GM18507 (cell line): ENCODE data around the gene SEMA5A.

Experiments used
- DNase-seq: peaks from one replicate; pipeline ENCODE4 v3.0.0; 2011; ENCODE audit warnings: low read depth; ENCODE audit not compliant: insufficient read length; ENCODE audit errors: extremely low spot score
- FAIRE-seq: peaks from 2 replicates; lab custom pipeline; 2011; peaks lifted over from hg19 to GRCh38; lab: Jason Lieb, UNC

The SEMA5A gene

GRCh38 chr5:9453480-9454011 lies 92.3 kb downstream of the SEMA5A start:
- no peak for DNase-seq
- FAIRE-seq: no peak

GRCh38 chr5:9452181-9452580 lies 93.7 kb downstream of the SEMA5A start:
- DNase-seq: no peak
- FAIRE-seq: no peak

GRCh38 chr5:9451037-9451436 lies 94.8 kb downstream of the SEMA5A start:
- FAIRE-seq (no peak), DNase-seq (no peak)

- no peak for DNase-seq
- no peak for FAIRE-seq
These were observed 98.2 kb downstream of the SEMA5A start for GRCh38 chr5:9447691-9448090.

DNA sequence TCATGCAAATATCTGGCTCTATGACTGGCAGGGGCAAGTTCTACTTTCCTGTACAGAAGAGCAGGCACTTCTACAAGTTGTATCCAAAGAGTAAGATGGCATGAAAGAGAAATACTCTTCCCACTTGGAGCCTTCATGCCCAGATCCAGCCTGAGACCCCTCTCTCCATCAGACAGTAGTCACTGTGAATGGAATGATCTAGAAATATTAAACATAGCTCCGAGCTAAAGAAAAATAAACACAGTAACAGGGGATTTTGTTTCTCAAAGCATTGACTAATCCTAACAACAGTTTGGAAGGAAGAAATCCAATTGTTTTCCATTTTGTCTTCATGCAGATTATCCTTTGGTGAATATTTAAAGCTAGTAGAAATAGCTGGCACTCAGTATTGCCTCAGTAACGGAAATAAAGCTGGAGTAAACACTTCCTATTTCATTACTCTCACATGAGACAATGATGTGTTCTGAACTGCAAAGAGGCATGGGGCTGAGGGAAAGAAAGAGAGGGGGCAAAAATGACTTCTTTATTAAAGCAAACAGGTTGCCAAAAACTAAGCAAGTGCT lies 100.0 kb downstream of the SEMA5A start:
- FAIRE-seq (no peak), DNase-seq (no peak)

DNA sequence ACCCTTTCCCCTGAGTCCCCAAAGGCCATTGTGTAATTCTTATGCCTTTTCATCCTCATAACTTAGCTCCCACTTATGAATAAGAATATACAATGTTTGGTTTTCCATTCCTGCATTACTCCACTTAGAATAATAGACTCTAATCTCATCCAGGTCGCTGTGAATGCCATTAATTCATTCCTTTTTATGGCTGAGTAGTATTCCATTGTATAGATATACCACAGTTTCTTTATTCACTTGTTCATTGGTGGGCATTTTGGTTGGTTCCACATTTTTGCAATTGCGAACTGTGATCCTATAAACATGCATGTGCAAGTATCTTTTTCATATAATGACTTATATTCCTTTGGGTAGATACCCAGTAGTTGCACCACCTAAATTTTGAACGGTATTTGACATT lies 101.5 kb downstream of the SEMA5A start:
- FAIRE-seq (no peak), DNase-seq (no peak)

GRCh38 chr5:9441610-9442009 lies 104.3 kb downstream of the SEMA5A start:
- no peak for FAIRE-seq
- no peak for DNase-seq

GRCh38 chr5:9440517-9440916 lies 105.4 kb downstream of the SEMA5A start:
- FAIRE-seq: no peak

DNA sequence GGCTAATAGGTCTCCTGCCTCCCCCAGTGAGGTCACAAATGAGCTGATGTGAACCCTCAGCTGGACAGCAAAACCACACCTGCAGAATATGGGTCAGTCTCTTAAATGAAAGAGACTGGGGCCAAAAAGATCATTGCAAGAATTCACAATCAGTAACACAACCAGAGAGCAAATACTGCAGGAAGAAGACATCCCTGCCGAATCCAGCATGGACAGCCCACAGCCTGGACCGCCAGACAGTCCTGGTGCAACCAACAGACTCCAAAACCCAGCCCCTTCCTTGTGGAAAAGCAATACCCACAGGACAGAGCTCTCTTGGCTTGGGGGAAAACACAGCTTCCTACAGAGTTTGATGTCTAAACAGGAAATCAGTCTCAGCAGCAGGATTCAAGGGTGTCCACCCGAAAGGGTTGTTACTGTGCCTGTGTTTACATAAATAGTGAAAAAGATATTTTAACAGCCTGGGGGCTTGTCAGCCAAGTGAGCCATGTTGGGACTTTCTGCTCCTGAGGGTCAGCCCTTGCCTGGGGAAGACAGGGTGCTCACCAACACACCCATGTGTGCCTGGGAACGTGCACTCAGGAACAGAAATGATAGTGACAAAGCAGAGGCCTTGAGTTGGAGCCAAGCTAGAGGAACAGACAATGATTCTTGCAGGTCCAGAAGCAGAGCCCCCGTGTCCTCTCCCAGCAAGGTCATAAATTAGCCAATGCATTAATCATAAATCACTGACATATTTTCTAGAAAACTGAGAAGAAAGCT lies 106.2 kb downstream of the SEMA5A start:
- FAIRE-seq: no peak
- no peak for DNase-seq

More at GRCh38 chr5:9440517-9440916, 105.4 kb downstream of the SEMA5A start:
- DNase-seq: no peak

DNA sequence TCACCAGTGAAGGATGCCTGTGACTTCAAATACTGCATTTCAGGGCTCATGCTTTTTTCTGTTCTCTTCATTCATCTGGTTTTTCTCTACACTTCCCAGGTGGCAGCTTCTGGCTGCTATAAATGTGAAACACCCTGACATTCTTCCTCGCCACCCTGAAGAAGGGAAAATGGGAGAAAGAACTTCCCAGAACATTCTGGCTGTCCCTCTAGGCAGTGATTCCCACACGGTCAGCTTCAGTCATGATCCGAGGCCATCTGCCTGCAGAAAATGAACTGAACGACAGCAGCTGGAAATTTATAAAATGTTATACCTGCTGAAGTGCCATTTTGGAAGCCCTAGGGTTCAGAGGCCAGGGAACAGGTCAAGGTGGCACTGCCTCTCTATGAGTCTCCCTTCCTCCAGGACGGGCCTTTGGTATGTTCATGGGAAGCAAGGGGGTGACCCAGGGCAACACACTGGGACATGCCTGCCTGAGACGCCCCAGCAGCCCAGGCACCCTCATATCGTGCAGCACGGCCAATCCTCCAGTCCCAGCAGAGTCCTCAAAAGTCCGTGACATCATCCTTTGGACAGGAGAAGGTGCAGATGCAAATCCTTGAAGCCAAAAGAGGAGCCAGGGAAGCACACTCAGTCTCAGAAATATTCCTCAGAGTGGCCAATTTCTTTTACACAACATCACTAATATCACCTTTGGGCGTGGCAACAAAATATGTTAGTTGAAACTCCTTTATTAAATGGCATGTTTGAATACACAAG lies 107.1 kb downstream of the SEMA5A start:
- DNase-seq (no peak), FAIRE-seq (no peak)

DNA sequence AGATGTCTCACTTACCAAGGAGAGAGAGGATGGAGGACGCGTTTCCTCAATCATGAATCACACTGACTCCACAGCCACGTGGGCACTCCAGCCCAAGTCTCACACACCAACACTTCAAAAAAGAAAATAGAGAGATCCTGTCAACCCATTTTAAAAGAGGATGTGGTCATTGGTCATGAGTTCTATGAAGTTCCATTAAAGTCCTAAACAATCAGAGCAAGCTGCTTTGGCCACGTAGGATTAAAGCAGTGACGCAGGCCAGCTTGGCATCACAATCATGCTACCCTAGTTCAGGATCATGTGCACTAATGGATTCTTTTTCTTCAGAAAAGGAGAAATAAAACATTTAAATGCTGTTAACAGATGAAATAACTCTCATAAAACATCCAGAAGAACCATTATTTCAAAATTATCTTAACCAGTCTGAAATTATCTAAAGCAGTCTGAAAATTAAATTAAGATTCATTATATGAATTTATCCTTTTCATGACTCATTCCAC lies 108.1 kb downstream of the SEMA5A start:
- no peak for DNase-seq
- FAIRE-seq: no peak

- DNase-seq (no peak), FAIRE-seq (no peak)
These were observed 114.2 kb downstream of the SEMA5A start for GRCh38 chr5:9431496-9432258.

DNA sequence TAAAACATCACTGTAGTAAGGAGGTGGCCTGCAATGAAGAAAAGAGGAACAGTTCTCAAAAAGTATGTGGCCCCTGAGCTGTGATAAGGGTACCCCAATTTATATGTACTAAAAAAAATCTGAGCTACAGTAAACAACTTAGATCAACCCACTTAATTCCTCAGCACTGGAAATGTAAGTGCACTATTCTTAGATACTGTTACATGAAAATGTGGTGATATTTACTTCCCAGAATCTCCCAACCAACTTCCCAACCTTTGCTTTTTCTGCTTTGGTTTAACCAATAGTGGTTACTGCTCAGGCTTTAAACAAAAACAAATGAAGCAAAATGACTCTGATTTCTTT lies 114.8 kb downstream of the SEMA5A start:
- FAIRE-seq: no peak
- DNase-seq: no peak

DNA sequence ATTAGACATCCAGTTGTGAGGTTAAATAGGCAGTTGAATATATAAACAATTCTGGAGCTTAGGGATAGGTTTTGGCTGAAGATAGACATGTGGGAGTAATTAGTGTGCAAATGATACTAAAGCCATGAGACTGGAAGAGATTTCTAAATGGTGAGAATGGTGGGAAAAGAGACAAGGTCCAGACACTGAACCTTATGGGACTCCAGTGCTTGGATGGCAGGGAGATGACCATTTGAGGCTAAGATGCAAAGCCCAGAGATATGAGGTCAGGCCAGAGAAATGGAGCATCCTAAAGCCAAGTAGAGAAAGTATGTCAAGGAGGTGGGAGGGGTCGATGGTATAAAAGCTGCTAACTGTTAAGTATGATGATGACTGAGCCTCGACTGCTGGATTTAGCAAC lies 115.6 kb downstream of the SEMA5A start:
- no peak for FAIRE-seq
- no peak for DNase-seq

GRCh38 chr5:9429691-9430215 lies 116.1 kb downstream of the SEMA5A start:
- DNase-seq (no peak), FAIRE-seq (no peak)

- DNase-seq (no peak), FAIRE-seq (no peak)
These were observed 117.6 kb downstream of the SEMA5A start for GRCh38 chr5:9428272-9428671.

GRCh38 chr5:9425710-9426109 lies 120.2 kb downstream of the SEMA5A start:
- DNase-seq (no peak), FAIRE-seq (no peak)

GRCh38 chr5:9423571-9423970 lies 122.3 kb downstream of the SEMA5A start:
- FAIRE-seq (no peak), DNase-seq (no peak)

GRCh38 chr5:9421884-9422283 lies 124.0 kb downstream of the SEMA5A start:
- DNase-seq (no peak), FAIRE-seq (no peak)
